Large intestine (tissue), 12 donors: ENCODE data around the gene LARP6. TPM values are rescaled to one million over a fixed set of nuclear protein-coding genes. Genes with fewer than 3 reads are reported as not detected.

Experiments used
- DNase-seq, 2 donors: peaks; one replicate each; pipeline versions ENCODE4 v3.0.0 to v3.0.0-alpha.2; 2013
- H3K27ac ChIP-seq: one replicate; pipeline ENCODE4 v1.5.1; 2013; ENCODE audit warnings: low read length
- H3K27me3 ChIP-seq: 2 replicates; pipeline ENCODE4 v1.6.1; 2013; ENCODE audit warnings: low read length; ENCODE audit not compliant: control insufficient read depth, insufficient read depth
- H3K36me3 ChIP-seq: 2 replicates; pipeline ENCODE4 v1.6.1; 2013; ENCODE audit warnings: low read length; ENCODE audit not compliant: control insufficient read depth, insufficient read depth
- H3K4me1 ChIP-seq: one replicate; pipeline ENCODE4 v1.6.1; 2013; ENCODE audit warnings: low read length; ENCODE audit not compliant: control insufficient read depth, insufficient read depth
- H3K4me3 ChIP-seq: one replicate; pipeline ENCODE4 v1.5.1; 2013; ENCODE audit warnings: low read length
- H3K9me3 ChIP-seq: one replicate; pipeline ENCODE4 v1.6.1; 2013; ENCODE audit warnings: mild to moderate bottlenecking, low read depth, low read length, moderate library complexity; ENCODE audit not compliant: control insufficient read depth
- WGBS: methylation state at CpG from one replicate; pipeline ENCODE4 v1.1.5; 2013; ENCODE audit warnings: low lambda C conversion rate; ENCODE audit not compliant: insufficient coverage; 5-methylcytosine and 5-hydroxymethylcytosine counted together
- long read RNA-seq, 11 donors: transcript quantifications; one replicate each; lab custom pipeline, GENCODE V29; 2026
- polyA plus RNA-seq: library from polyadenylated mRNA; unstranded; fragments of 120-200 nt; gene quantifications from one replicate; pipeline ENCODE4 v1.2.1, GENCODE V29; 2013

Gene LARP6
- 6.2 TPM for polyA plus RNA-seq
- long read RNA-seq, donor 1, result 0 reads
- long read RNA-seq, donor 2, full-length matches to known transcripts, result 2 of 2 reads
- long read RNA-seq, donor 2, partial matches to known transcripts, result 0 of 2 reads
- long read RNA-seq, donor 2, other reads (novel, unspliced or antisense), result 0 of 2 reads
- long read RNA-seq, donor 3, result 0 reads
- long read RNA-seq, donor 4, result 0 reads
- long read RNA-seq, donor 5, full-length matches to known transcripts, result 5 of 5 reads
- long read RNA-seq, donor 5, partial matches to known transcripts, result 0 of 5 reads
- long read RNA-seq, donor 5, other reads (novel, unspliced or antisense), result 0 of 5 reads
- long read RNA-seq, donor 6, full-length matches to known transcripts, result 4 of 4 reads
- long read RNA-seq, donor 6, partial matches to known transcripts, result 0 of 4 reads
- long read RNA-seq, donor 6, other reads (novel, unspliced or antisense), result 0 of 4 reads
- long read RNA-seq, donor 7, full-length matches to known transcripts, result 8 of 8 reads
- long read RNA-seq, donor 7, partial matches to known transcripts, result 0 of 8 reads
- long read RNA-seq, donor 7, other reads (novel, unspliced or antisense), result 0 of 8 reads
- long read RNA-seq, donor 8, full-length matches to known transcripts, result 2 of 2 reads
- long read RNA-seq, donor 8, partial matches to known transcripts, result 0 of 2 reads
- long read RNA-seq, donor 8, other reads (novel, unspliced or antisense), result 0 of 2 reads
- long read RNA-seq, donor 9, full-length matches to known transcripts, result 1 of 1 reads
- long read RNA-seq, donor 9, partial matches to known transcripts, result 0 of 1 reads
- long read RNA-seq, donor 9, other reads (novel, unspliced or antisense), result 0 of 1 reads
- long read RNA-seq, donor 10, partial matches to known transcripts, result 0 of 1 reads
- long read RNA-seq, donor 10, other reads (novel, unspliced or antisense), result 0 of 1 reads
- long read RNA-seq, donor 11, full-length matches to known transcripts, result 3 of 3 reads
- long read RNA-seq, donor 11, partial matches to known transcripts, result 0 of 3 reads
- long read RNA-seq, donor 11, other reads (novel, unspliced or antisense), result 0 of 3 reads

- Histone ChIP-seq H3K27me3 (peaks cover 36% of the 10 kb centered on the region), H3K4me1 (peaks cover 3% of the 10 kb centered on the region), H3K4me3 (peak within 1 kb of the TSS; percentile 61), H3K9me3 (no peaks in the 10 kb centered on the region), H3K27ac (peak within 1 kb of the TSS; percentile 67), H3K36me3 (no peaks in the 10 kb centered on the region)
- DNase-seq, result peak in 1 of 2 donors; percentile 62
- WGBS, result no CpG with 5 or more reads among the region's 78 CpGs
Measured at GRCh38 chr15:70853973-70854665, at the start of gene LARP6. Gene LARP6 (minus strand): TSS chr15:70854157. CDS start chr15:70854088, 69 bp downstream.

GRCh38 chr15:70902107-70902506 is 48.1 kb upstream of the LARP6 start:
- no CpG with 5 or more reads among the region's 1 CpG for WGBS
- Histone ChIP-seq H3K9me3 (no peaks in the 10 kb centered on the region), H3K4me1 (peaks cover 11% of the 10 kb centered on the region), H3K27me3 (no peaks in the 10 kb centered on the region), H3K27ac (peak overlapping the region; percentile 95), H3K36me3 (peaks cover 2% of the 10 kb centered on the region), H3K4me3 (no peak overlapping the region)
- peak; percentile 94 to 96 for DNase-seq

GRCh38 chr15:70892912-70893560 is 39.1 kb upstream of the LARP6 start:
- Histone ChIP-seq H3K9me3 (no peaks in the 10 kb centered on the region), H3K36me3 (no peaks in the 10 kb centered on the region), H3K27me3 (no peaks in the 10 kb centered on the region), H3K4me1 (no peaks in the 10 kb centered on the region), H3K4me3 (peak overlapping the region; percentile 57), H3K27ac (peak overlapping the region; percentile 62)
- DNase-seq, result no peak
- WGBS, result no CpG with 5 or more reads among the region's 10 CpGs

GRCh38 chr15:70892002-70892911 is 38.3 kb upstream of the LARP6 start, which contains the start of the genes LRRC49 and THAP10:
Gene LRRC49 (plus strand): TSS chr15:70892826. CDS start chr15:70892895, 69 bp downstream.
Gene THAP10 (minus strand): TSS chr15:70892433. CDS start chr15:70892272, 161 bp downstream.
- no CpG with 5 or more reads among the region's 61 CpGs for WGBS
- peak; percentile 87 to 92 for DNase-seq
- no peaks in the 10 kb centered on the region for H3K4me1 ChIP-seq
- no peaks in the 10 kb centered on the region for H3K9me3 ChIP-seq
- no peaks in the 10 kb centered on the region for H3K36me3 ChIP-seq
- peak within 1 kb of the TSS; percentile 57 for H3K4me3 ChIP-seq
- peak within 1 kb of the TSS; percentile 62 for H3K27ac ChIP-seq
- no peaks in the 10 kb centered on the region for H3K27me3 ChIP-seq

GRCh38 chr15:70882361-70882760 is 28.4 kb upstream of the LARP6 start:
- Histone ChIP-seq H3K4me3 (no peak overlapping the region), H3K4me1 (no peaks in the 10 kb centered on the region), H3K27ac (no peak overlapping the region), H3K9me3 (no peaks in the 10 kb centered on the region), H3K36me3 (no peaks in the 10 kb centered on the region), H3K27me3 (no peaks in the 10 kb centered on the region)
- WGBS, result 100% methylated on average over 1 of the region's 2 CpGs
- DNase-seq, result no peak

GRCh38 chr15:70880781-70881180 is 26.8 kb upstream of the LARP6 start:
- Histone ChIP-seq H3K4me1 (no peaks in the 10 kb centered on the region), H3K9me3 (no peaks in the 10 kb centered on the region), H3K27ac (no peak overlapping the region), H3K36me3 (no peaks in the 10 kb centered on the region), H3K4me3 (no peak overlapping the region), H3K27me3 (no peaks in the 10 kb centered on the region)
- WGBS, result no CpG with 5 or more reads among the region's 2 CpGs
- DNase-seq, result no peak

- H3K27me3 ChIP-seq, result no peaks in the 10 kb centered on the region
- WGBS, result no CpG with 5 or more reads among the region's 2 CpGs
- no peak overlapping the region for H3K4me3 ChIP-seq
- H3K9me3 ChIP-seq, result no peaks in the 10 kb centered on the region
- DNase-seq, result no peak
- H3K27ac ChIP-seq, result no peak overlapping the region
- no peaks in the 10 kb centered on the region for H3K4me1 ChIP-seq
- no peaks in the 10 kb centered on the region for H3K36me3 ChIP-seq
Measured at GRCh38 chr15:70879401-70879800, 25.4 kb upstream of the LARP6 start.

GRCh38 chr15:70876683-70877082 is 22.7 kb upstream of the LARP6 start:
- peaks cover 4% of the 10 kb centered on the region for H3K9me3 ChIP-seq

GRCh38 chr15:70876011-70876410 is 22.1 kb upstream of the LARP6 start:
- no peak for DNase-seq
- no peak overlapping the region for H3K4me3 ChIP-seq
- H3K4me1 ChIP-seq, result no peaks in the 10 kb centered on the region
- peaks cover 7% of the 10 kb centered on the region for H3K9me3 ChIP-seq
- no peaks in the 10 kb centered on the region for H3K27me3 ChIP-seq
- H3K36me3 ChIP-seq, result no peaks in the 10 kb centered on the region
- WGBS, result 86% methylated on average over 2 of the region's 3 CpGs
- no peak overlapping the region for H3K27ac ChIP-seq

More at GRCh38 chr15:70876683-70877082, 22.7 kb upstream of the LARP6 start:
- DNase-seq, result no peak
- Histone ChIP-seq H3K27ac (no peak overlapping the region), H3K4me1 (no peaks in the 10 kb centered on the region), H3K27me3 (no peaks in the 10 kb centered on the region), H3K4me3 (no peak overlapping the region), H3K36me3 (no peaks in the 10 kb centered on the region)
- WGBS, result 60% methylated on average over 1 of the region's 2 CpGs
